Karpas-422 (cell line): ENCODE measurements around the gene DNMT3A. TPM values are rescaled to one million over a fixed set of nuclear protein-coding genes. Genes with fewer than 3 reads are reported as not detected.

Experiments used
- DNase-seq: peaks from one replicate; pipeline ENCODE4 v3.0.0-alpha.2; 2015
- H2AFZ ChIP-seq: fragments of 200-600 bp; sonication (generic); 2 replicates; pipeline ENCODE4 v1.6.1; 2014; ENCODE audit warnings: antibody characterized with exemption, low read length, mixed read lengths
- H3K27ac ChIP-seq: fragments of 200-600 bp; sonication (generic); 2 replicates; pipeline ENCODE4 v1.5.1; 2014; ENCODE audit warnings: mild to moderate bottlenecking, low read length, moderate library complexity
- H3K27me3 ChIP-seq: fragments of 200-600 bp; sonication (generic); 2 replicates; pipeline ENCODE4 v1.6.1; 2014; ENCODE audit warnings: low read length, mixed read lengths
- H3K36me3 ChIP-seq: fragments of 200-600 bp; sonication (generic); 2 replicates; pipeline ENCODE4 v1.6.1; 2014; ENCODE audit warnings: low read length, mixed read lengths; ENCODE audit not compliant: insufficient read depth
- H3K4me1 ChIP-seq: fragments of 200-600 bp; sonication (generic); 2 replicates; pipeline ENCODE4 v1.6.1; 2014; ENCODE audit warnings: mild to moderate bottlenecking, low read length, mixed read lengths
- H3K4me2 ChIP-seq: fragments of 200-600 bp; sonication (generic); 2 replicates; pipeline ENCODE4 v1.6.1; 2014; ENCODE audit warnings: low read length, low read depth, mild to moderate bottlenecking; ENCODE audit not compliant: poor library complexity, severe bottlenecking
- H3K4me3 ChIP-seq: fragments of 200-600 bp; sonication (generic); 2 replicates; pipeline ENCODE4 v1.5.1; 2014; ENCODE audit warnings: mild to moderate bottlenecking, antibody characterized with exemption, low read length, mixed read lengths
- H3K79me2 ChIP-seq: fragments of 200-600 bp; sonication (generic); 2 replicates; pipeline ENCODE4 v1.6.1; 2014; ENCODE audit warnings: mild to moderate bottlenecking, low read length, mixed read lengths
- H3K9ac ChIP-seq: fragments of 200-600 bp; sonication (generic); 2 replicates; pipeline ENCODE4 v1.6.0; 2014; ENCODE audit warnings: low read length
- H3K9me2 ChIP-seq: fragments of 200-600 bp; sonication (generic), shearing (Covaris generic); replicated peaks from 2 replicates; pipeline ENCODE4 v1.6.0; 2014; ENCODE audit warnings: mild to moderate bottlenecking, low read length, moderate library complexity; ENCODE audit not compliant: insufficient read depth
- H3K9me3 ChIP-seq: fragments of 300-700, 200-600 bp; sonication (generic); 2 replicates; pipeline ENCODE4 v1.6.1; 2014; ENCODE audit warnings: low read length, mixed read lengths
- H4K20me1 ChIP-seq: fragments of 200-600 bp; sonication (generic); 2 replicates; pipeline ENCODE4 v1.6.1; 2014; ENCODE audit warnings: mild to moderate bottlenecking, antibody characterized with exemption, low read length, low read depth; ENCODE audit not compliant: insufficient read depth
- total RNA-seq: library from RNA; depleted of rRNA; stranded (reverse); fragments of >200 nt; shearing (Covaris generic); gene quantifications from 2 replicates; pipeline ENCODE4 v1.2.3, GENCODE V29; 2014; ENCODE audit warnings: low replicate concordance

The DNMT3A gene
- total RNA-seq, 1 experiment from 2014 or later: 0.97 TPM

DNA sequence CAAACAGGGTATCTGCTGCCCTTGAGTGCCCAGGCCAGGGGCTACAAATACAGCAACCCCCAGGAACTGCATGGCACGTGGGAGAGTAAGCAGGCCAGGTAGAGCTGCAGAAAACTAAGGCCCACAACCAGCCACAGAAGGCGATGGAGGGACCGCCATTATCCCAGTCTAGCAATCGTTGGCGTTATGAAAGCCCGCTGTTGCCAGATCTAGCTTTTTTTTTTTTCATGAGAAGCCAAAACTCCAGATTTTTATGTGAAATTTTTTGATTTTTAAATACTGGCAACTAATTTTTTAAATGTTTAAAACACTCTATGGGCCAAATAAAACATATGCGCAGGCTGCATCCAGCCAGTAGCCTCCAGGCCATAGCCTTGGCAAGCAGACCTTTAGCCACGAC, 59.8 kb downstream of the DNMT3A start:
- H3K9ac ChIP-seq: no peak overlapping the region
- H3K4me3 ChIP-seq: no peak overlapping the region
- 0 out of 2 replicates have a peak, but pooled peaks cover 3% of the 10 kb centered on the region for H4K20me1 ChIP-seq
- H3K36me3 ChIP-seq: no peaks in the 10 kb centered on the region
- no peaks in the 10 kb centered on the region for H3K27me3 ChIP-seq
- no peaks in the 10 kb centered on the region for H3K9me2 ChIP-seq
- no peak overlapping the region for H3K4me2 ChIP-seq
- no peak overlapping the region for H2AFZ ChIP-seq
- no peak overlapping the region for H3K27ac ChIP-seq
- DNase-seq: no peak
- H3K9me3 ChIP-seq: no peaks in the 10 kb centered on the region
- no peaks in the 10 kb centered on the region for H3K79me2 ChIP-seq
- H3K4me1 ChIP-seq: peaks cover 4% of the 10 kb centered on the region

- no peak overlapping the region for H2AFZ ChIP-seq
- H3K36me3 ChIP-seq: no peaks in the 10 kb centered on the region
- H4K20me1 ChIP-seq: 0 out of 2 replicates have a peak, but pooled peaks cover 3% of the 10 kb centered on the region
These were observed 60.2 kb downstream of the DNMT3A start for GRCh38 chr2:25281522-25281921.

DNA sequence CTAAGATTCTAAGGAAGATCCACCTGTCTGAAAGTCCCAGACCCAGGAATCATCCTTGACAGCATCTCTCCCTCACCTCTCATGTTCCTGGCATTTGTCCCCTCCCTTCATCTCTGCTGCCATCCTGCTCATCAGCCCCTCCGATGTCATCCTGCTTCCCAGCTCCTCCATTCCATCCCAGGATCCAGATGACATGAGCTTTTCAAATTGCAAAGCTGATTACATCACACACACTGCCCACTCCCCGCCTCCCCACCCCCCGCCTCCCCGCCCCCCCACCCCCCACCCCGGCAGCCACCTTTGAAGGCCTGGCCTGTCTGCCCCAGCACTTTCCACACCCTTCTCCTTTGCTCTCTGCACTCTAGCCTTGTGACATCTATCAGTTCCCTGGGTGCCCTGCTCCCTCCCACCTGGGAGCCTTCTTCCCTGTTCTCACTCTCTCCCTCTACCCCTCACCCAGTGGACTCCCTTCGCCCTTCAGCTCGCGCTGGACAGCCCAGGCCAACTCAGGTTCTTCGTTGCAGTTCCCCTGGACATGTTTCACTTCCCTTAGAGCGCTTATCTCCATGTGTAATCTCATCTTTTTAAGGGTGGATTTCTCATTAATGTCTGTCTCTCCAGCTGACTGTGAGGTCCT, 61.6 kb downstream of the DNMT3A start:
- Histone ChIP-seq H3K4me2 (no peak overlapping the region), H3K9me2 (no peaks in the 10 kb centered on the region), H2AFZ (no peak overlapping the region), H4K20me1 (no peaks in the 10 kb centered on the region), H3K4me3 (no peak overlapping the region), H3K9me3 (no peaks in the 10 kb centered on the region), H3K36me3 (no peaks in the 10 kb centered on the region), H3K27ac (no peak overlapping the region), H3K4me1 (peaks cover 4% of the 10 kb centered on the region), H3K27me3 (no peaks in the 10 kb centered on the region), H3K79me2 (no peaks in the 10 kb centered on the region), H3K9ac (no peak overlapping the region)
- DNase-seq: no peak

More at GRCh38 chr2:25281522-25281921, 60.2 kb downstream of the DNMT3A start:
- no peak for DNase-seq
- Histone ChIP-seq H3K27me3 (no peaks in the 10 kb centered on the region), H3K9ac (no peak overlapping the region), H3K9me2 (no peaks in the 10 kb centered on the region), H3K27ac (no peak overlapping the region), H3K9me3 (no peaks in the 10 kb centered on the region), H3K4me3 (no peak overlapping the region), H3K79me2 (no peaks in the 10 kb centered on the region), H3K4me1 (peaks cover 4% of the 10 kb centered on the region), H3K4me2 (no peak overlapping the region)

DNA sequence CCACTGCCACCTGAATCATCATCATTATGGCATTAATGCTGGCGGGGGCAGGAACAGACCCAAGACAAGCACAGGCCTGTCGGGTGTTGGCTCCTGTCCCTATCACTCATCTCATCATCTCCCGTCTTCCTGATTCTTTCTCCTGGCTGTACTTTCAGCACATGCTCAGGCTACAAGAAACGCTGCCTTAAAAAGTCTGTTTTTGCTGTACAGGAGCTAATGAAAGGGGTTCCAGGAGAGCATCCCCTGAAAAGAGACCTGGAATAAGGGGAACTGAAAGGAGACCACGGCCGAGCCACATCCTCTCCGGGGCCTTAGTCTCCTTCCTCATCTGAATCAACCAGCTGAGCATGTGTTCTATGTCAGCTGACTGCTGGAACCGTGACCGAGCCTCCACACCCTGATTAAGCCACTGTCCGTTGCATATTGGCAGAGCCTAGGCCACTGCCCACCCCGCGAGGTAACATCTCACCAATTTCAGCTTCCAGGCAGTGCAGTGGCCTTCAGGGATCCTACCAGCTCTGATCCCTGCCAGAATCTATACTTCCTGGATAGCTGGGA, 62.6 kb downstream of the DNMT3A start:
- Histone ChIP-seq H3K79me2 (no peaks in the 10 kb centered on the region), H3K27ac (no peak overlapping the region), H3K9me3 (no peaks in the 10 kb centered on the region), H3K9ac (no peak overlapping the region), H3K4me3 (no peak overlapping the region), H3K4me2 (no peak overlapping the region), H3K36me3 (no peaks in the 10 kb centered on the region), H4K20me1 (no peaks in the 10 kb centered on the region), H3K27me3 (no peaks in the 10 kb centered on the region), H3K4me1 (peaks cover 4% of the 10 kb centered on the region), H2AFZ (no peak overlapping the region), H3K9me2 (no peaks in the 10 kb centered on the region)
- DNase-seq: peak; percentile 55

DNA sequence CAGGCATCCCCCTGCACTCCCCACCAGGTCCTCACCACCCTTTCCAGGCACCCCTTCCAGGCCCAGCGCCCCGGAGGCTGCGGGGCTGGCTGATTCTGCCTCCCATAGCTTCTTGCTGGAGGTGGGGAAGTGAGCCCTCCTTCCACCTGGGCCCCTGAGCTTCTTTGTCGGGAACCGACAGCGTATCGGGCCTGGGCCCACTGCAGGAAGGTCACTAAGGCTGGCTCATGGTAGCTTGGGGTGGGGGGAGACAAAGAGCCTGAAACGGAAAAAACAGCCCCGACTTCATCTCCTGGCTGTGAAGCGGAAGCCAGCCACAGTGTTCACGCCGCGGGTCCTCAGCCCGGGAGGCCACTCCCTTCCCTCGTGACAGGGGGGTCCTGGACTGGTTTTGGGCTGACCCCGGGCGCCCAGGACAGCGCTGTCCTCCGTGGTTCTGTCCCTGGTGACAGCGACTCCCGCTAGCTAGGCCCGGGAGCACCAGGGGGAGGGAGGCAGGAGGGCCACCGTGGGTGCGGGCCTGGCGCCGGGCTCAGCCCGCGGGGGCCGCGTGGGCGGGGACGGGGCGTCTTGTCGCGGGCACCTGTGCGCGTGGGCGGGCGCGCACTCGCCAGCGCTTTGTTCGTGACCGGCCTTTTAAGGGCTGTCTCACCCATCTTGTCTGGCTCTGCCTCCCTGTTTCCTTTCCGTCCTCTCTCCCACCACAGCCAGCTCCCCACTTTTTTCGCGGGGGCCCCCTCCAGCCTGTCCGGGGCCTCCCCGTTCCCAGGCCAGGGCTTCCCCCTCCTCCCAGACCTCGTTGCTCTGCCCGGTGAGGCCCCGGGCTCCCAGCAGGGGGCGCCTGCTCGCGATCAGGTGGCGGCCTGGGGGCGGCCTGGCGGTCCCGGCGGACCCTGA, 64.9 kb downstream of the DNMT3A start:
- no peaks in the 10 kb centered on the region for H3K36me3 ChIP-seq
- H3K4me3 ChIP-seq: no peak overlapping the region
- no peaks in the 10 kb centered on the region for H3K9me2 ChIP-seq
- no peaks in the 10 kb centered on the region for H4K20me1 ChIP-seq
- peaks cover 4% of the 10 kb centered on the region for H3K4me1 ChIP-seq
- no peak overlapping the region for H2AFZ ChIP-seq
- no peak overlapping the region for H3K9ac ChIP-seq
- DNase-seq: peak; percentile 68
- H3K27me3 ChIP-seq: no peaks in the 10 kb centered on the region
- no peaks in the 10 kb centered on the region for H3K79me2 ChIP-seq
- no peak overlapping the region for H3K27ac ChIP-seq
- H3K4me2 ChIP-seq: no peak overlapping the region
- H3K9me3 ChIP-seq: no peaks in the 10 kb centered on the region

DNA sequence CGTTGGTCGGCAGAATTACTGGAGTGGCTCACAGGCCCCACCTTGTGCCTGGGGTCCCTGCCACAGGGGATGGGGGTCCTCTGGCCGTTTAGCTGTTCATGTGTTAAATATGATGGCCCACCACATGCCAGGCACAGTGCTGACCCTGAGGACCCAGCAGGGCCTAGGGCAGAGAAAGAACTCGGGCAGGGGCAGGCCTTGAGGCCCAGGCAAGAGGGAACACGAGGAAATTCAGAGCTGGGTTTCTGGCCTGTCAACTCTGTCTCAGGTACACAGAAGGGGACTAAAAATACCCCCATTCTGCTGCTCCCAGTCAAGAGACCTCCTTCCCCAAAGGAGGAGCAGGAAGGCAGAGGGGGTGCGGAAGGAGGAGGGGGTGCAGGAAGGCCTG, 66.2 kb downstream of the DNMT3A start:
- Histone ChIP-seq H3K4me2 (no peak overlapping the region), H2AFZ (no peak overlapping the region), H3K27me3 (no peaks in the 10 kb centered on the region)

DNA sequence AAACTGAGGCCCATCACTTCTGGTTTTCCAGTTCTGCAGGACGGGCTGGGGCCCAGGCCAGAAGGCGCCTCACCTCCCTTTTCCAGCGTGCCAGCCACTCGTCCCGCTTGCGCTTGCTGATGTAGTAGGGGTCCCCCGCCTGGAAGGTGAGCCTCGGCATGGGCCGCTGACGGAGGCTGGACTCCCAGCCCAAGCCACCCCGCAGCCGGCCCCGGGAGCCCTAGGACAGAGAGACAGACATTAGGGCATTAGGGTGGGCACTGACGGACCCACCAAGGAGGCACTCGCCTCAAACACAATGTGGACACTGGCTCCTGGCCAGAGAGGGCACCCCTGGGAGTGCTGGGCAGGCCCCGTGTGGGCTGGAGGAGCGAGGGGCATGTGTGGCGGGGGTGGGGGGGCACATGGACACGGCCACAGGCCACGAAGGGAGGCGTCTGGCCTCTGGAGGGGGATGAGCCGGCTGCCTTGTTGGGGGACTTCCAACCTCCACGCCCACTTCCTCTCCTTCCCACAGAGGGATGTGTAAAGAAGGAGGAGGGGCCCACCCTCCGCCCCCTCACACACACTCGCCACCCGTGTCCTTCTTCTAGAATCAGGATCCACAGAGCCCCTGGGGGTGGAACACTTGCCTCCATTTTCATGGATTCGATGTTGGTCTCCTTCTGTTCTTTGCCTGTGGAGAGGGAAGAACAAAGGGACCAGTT, 66.7 kb downstream of the DNMT3A start:
- H3K27me3 ChIP-seq: no peaks in the 10 kb centered on the region
- no peak overlapping the region for H3K9ac ChIP-seq
- H3K36me3 ChIP-seq: no peaks in the 10 kb centered on the region
- no peaks in the 10 kb centered on the region for H3K9me3 ChIP-seq
- H3K4me2 ChIP-seq: no peak overlapping the region
- H3K4me1 ChIP-seq: peaks cover 4% of the 10 kb centered on the region
- no peaks in the 10 kb centered on the region for H4K20me1 ChIP-seq
- DNase-seq: no peak
- H2AFZ ChIP-seq: no peak overlapping the region
- H3K79me2 ChIP-seq: no peaks in the 10 kb centered on the region
- no peak overlapping the region for H3K27ac ChIP-seq
- no peak overlapping the region for H3K4me3 ChIP-seq
- no peaks in the 10 kb centered on the region for H3K9me2 ChIP-seq

More for the DNA sequence above, 66.2 kb downstream of the DNMT3A start:
- Histone ChIP-seq H3K79me2 (no peaks in the 10 kb centered on the region), H3K4me1 (peaks cover 4% of the 10 kb centered on the region), H3K4me3 (no peak overlapping the region), H3K9ac (no peak overlapping the region), H3K36me3 (no peaks in the 10 kb centered on the region), H4K20me1 (no peaks in the 10 kb centered on the region), H3K27ac (no peak overlapping the region), H3K9me3 (no peaks in the 10 kb centered on the region), H3K9me2 (no peaks in the 10 kb centered on the region)
- DNase-seq: no peak
